HG03520 (cell line): Measurements from ENCODE around the gene CYP1A2.

Experiments
- ATAC-seq: cut with Tn5 transposase; IDR thresholded peaks from one replicate; pipeline ENCODE4 v1.9.1; 2021; ENCODE audit warnings: mild to moderate bottlenecking, moderate library complexity; ENCODE audit not compliant: unreplicated experiment

Gene CYP1A2

GRCh38 chr15:74788042-74788682, 39.5 kb downstream of the CYP1A2 start:
- no peak for ATAC-seq

- no peak for ATAC-seq
These were observed 40.1 kb downstream of the CYP1A2 start for GRCh38 chr15:74788683-74789151.

DNA sequence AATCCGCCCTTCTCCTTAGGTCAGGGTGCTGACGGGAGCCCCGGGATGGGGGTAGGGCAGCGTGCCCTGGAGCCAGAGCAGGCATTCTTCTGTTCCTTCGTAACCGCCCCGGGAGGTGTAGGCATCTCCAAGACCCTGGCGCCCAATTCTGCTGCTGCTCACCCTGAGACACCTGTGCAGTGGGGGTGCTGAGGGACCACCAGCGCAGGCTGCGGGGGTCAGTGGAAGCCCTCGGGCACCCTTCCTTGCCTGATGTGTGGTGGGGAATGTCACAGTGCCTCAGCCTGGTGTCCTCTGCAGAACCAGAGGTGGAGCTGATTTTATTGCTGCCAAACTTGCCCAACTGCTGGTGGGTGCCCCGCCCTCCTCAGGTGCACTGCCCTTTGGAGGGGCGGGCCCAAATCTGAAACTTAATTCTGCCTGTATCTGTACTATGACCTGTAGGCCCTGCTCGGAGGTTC, 40.6 kb downstream of the CYP1A2 start:
- no peak for ATAC-seq

DNA sequence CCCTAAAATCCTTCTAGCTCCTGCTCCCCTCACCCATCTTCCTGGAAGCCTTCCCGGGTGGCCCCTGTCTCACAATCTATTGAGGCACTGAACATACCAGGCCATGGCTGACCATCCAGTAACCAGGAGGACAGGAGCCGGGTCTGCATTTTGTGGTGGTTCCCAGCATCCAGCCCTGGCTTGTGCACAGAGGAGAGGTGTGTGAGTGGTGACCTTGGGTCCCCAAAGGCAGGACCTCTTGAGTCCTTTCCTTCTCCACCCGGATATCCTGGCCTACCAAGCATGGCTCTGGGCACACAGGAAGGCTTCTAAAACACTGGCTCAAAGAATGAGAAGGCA, 41.1 kb downstream of the CYP1A2 start:
- ATAC-seq = no peak

GRCh38 chr15:74790080-74790916, 41.7 kb downstream of the CYP1A2 start:
- no peak for ATAC-seq

DNA sequence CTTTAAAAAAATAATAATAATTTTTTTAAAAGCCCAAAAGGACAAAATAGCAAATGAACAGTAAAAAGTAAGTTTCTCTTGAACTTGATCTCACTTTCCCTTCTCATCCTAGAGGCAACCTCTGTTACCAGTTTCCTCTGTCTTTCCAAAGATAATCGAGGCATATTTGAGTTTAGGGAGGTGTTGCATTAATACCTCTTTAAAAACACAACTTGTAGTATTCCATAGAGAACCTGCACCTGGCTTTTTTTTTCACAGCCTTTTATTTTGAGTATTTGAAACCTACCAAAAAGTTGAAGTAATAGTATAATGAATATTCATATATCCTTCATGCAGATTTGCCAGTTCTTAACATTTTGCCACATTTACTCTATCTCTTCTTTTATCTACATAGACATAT, 42.4 kb downstream of the CYP1A2 start:
- ATAC-seq = no peak

DNA sequence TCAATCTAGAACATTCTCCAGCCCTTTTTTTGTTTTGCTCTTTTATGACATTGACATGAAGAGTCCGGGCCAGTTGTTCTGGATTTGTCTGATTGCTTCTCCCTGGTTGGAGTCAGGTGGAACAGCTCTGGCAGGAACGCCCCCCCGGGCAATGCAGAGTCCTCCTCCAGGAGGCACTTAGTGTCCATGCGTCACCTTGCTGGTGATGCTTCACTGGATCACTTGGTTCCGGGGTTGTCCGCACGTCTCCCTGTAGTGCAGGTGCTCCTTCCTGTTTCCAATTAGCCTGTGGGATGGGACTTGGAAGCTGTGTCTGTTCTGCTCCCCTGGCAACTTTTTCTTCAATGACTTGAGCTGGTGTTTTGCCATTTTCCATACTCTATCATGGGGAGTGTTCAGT, 43.0 kb downstream of the CYP1A2 start:
- ATAC-seq = no peak

DNA sequence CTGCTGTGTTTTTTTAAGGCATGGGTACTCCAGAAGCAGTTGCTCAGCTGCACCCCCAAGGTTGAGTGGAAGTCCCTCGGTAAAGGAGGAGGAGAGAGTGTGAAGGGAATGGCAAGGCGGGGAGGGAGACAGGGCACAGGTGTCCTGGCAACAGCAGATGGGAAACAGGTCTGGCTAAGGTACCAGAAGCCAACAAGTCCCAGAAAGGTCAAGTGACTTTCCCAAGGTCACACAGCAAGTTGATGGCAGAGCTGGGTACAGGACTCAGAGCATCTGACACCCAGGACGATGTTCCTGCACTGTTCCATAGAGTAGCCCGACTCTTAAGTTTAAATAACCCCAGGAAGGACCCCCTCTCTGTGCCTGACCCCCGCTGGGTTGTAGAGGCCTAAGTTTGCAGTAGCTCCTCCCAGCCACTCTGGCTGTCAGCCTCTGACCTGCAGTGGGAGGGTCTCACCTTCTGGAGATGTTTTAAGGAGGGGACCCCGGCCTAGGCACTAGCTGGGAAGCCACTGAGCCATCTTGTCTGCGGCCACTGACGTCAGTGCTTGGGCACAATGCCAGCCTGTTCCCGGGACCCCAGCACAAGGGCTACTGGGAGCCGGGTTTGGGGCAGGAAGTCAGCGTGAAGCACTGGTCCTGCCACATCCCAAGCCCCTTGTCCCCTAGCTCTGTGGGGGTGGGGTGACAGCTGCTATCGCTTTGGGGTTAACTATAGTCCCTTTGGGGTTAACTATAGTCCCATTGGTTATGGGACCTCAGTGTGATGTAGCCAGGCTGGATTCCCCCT, 43.8 kb downstream of the CYP1A2 start:
- no peak for ATAC-seq

GRCh38 chr15:74793135-74794028, 44.7 kb downstream of the CYP1A2 start:
- no peak for ATAC-seq

- ATAC-seq = no peak
These were observed 45.8 kb downstream of the CYP1A2 start for GRCh38 chr15:74794248-74794969.

DNA sequence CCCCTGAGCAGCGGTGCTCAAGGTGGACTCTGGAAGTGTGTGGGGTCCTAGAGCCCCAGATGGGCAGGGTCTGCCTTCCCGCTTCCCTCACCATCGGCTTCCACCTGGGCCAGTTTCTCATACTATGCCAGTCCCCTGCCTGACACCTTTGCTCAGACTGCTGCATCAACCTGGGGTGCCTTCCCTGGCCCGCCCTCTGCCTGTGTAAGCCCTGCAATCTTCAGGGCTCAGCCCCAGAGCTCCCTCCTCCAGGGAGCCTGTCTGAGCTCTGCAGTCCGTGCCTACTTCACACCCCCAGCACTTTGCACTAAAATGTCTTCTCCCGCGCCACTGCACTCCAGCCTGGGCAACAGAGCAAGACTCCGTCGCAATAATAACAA, 46.3 kb downstream of the CYP1A2 start:
- ATAC-seq = no peak

DNA sequence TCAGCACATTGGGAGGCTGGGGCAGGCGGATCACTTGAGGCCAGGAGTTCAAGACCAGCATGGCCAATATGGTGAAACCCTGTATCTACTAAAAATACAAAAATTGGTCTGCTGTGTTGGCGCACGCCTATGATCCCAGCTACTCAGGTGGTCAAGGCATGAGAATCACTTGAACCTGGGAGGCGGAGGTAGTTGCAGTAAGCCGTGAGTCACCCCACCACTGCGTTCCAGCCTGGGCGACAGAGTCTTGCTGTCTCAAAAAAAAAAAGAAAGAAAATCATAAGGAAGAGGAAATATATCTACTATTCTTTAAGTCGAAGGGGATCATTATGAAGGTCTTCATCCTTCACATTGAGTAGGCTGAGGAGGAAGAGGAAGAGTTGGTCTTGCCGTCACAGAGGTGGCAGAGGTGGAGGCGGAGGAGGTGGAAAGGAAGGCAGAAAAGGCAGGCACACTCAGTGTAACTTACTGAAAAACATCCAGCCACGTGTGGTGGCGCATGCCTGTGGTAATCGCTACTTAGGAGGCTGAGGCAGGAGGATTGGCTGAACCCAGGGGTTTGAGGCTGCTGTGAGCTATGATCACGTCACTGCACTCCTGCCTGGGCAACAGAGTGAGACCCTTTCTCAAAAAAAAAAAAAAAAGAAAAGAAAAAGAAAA, 47.5 kb downstream of the CYP1A2 start:
- no peak for ATAC-seq

DNA sequence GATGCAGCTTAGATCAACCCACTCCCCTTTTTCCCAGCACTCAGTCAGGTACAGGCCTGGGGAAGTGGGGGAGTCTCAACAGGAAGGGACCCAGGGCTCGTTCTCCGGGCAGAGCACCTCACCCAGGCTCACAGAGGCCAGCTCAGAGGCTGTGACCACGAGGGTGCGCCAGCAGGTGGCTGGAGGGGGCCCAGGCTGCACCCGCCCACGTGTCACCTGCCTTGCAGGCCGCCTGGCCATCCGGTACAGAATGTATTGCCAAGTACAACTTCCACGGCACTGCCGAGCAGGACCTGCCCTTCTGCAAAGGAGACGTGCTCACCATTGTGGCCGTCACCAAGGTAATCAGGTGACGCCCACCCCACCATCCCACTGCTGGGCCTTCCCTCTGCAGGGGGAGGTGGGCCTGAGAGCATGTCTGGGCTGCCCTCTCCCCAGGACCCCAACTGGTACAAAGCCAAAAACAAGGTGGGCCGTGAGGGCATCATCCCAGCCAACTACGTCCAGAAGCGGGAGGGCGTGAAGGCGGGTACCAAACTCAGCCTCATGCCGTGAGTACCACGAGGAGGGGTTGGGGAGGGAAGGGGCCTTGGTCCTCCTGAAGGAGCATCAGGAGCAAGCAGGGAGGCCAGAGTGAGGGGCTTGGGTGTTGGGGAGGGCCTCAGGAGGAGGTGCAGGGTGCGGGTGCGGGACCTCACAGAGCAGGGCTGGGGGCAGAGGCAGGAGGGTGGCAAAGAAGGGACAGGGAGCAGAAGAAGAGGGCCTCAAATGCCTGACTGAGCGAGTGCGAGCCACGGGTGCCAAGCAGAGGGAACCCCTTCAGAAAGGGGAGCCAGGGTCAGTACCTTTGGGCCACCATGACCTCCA, 50.0 kb downstream of the CYP1A2 start:
- ATAC-seq = no peak

DNA sequence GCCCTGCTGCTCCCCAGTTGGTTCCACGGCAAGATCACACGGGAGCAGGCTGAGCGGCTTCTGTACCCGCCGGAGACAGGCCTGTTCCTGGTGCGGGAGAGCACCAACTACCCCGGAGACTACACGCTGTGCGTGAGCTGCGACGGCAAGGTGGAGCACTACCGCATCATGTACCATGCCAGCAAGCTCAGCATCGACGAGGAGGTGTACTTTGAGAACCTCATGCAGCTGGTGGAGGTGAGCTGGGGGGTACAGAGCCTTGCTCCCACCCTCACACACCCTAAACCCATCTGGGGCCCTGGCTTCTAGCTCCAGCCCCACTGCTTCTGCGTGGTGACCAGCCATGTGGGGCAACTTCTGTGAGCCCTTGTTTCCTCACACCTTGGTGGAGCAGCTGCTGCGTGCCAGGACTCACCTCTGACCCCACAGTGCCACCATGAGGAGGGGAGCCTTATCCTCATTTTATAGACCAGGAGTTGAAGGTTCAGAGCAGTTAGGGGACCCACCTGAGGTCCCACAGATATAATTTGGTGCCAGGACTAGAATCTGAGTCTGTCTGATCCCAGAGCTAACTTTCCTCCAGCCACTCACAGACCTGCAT, 50.7 kb downstream of the CYP1A2 start:
- ATAC-seq = no peak

- peak; percentile 82 for ATAC-seq
These were observed 51.4 kb downstream of the CYP1A2 start for GRCh38 chr15:74799856-74800558.

GRCh38 chr15:74800559-74801094, 52.0 kb downstream of the CYP1A2 start:
- ATAC-seq = no peak

- ATAC-seq = no peak
These were observed 52.8 kb downstream of the CYP1A2 start for GRCh38 chr15:74801311-74801997.
